Loucy (cell line): ENCODE measurements around the gene CSNK1G1.

Experiments used
- H2AFZ ChIP-seq: fragments of 200-600 bp; sonication (generic); 2 replicates; pipeline ENCODE4 v1.6.0; 2016; ENCODE audit warnings: antibody characterized with exemption, mild to moderate bottlenecking, low read length, moderate library complexity
- H3F3A ChIP-seq: fragments of 200-600 bp; 2 replicates; pipeline ENCODE4 v1.6.0; 2016; ENCODE audit warnings: antibody characterized with exemption, low read depth, mild to moderate bottlenecking
- H3K27me3 ChIP-seq: fragments of 200-600 bp; sonication (generic); 2 replicates; pipeline ENCODE4 v1.6.1; 2014; ENCODE audit warnings: low read length, mild to moderate bottlenecking; ENCODE audit not compliant: insufficient read depth, poor library complexity, severe bottlenecking
- H3K36me3 ChIP-seq: fragments of 200-600 bp; sonication (generic); 2 replicates; pipeline ENCODE4 v1.6.1; 2016; ENCODE audit warnings: low read length; ENCODE audit not compliant: insufficient read depth
- H3K4me1 ChIP-seq: fragments of 200-600 bp; sonication (generic); 2 replicates; pipeline ENCODE4 v1.5.1; 2014; ENCODE audit warnings: low read length, mild to moderate bottlenecking; ENCODE audit not compliant: insufficient read depth, poor library complexity, severe bottlenecking
- H3K4me2 ChIP-seq: fragments of 200-600 bp; sonication (generic); 2 replicates; pipeline ENCODE4 v1.6.0; 2014; ENCODE audit warnings: antibody characterized with exemption, low read length, low read depth, mild to moderate bottlenecking; ENCODE audit not compliant: poor library complexity, severe bottlenecking
- H3K4me3 ChIP-seq: fragments of 200-600 bp; sonication (generic); 2 replicates; pipeline ENCODE4 v1.5.1; 2014; ENCODE audit warnings: low read length, mild to moderate bottlenecking, mixed read lengths; ENCODE audit not compliant: poor library complexity, severe bottlenecking
- H3K79me2 ChIP-seq: fragments of 200-600 bp; sonication (generic); 2 replicates; pipeline ENCODE4 v1.6.1; 2014; ENCODE audit warnings: low read length; ENCODE audit not compliant: insufficient read depth
- H3K9ac ChIP-seq: fragments of 200-600 bp; sonication (generic); 2 replicates; pipeline ENCODE4 v1.6.0; 2014; ENCODE audit warnings: mild to moderate bottlenecking, low read depth, low read length, moderate library complexity; ENCODE audit not compliant: poor library complexity, severe bottlenecking
- H3K9me2 ChIP-seq: fragments of 200-600 bp; sonication (generic); replicated peaks from 2 replicates; pipeline ENCODE4 v1.6.1; 2016; ENCODE audit warnings: low read depth, low read length, mixed read lengths
- H3K9me3 ChIP-seq: fragments of 200-600 bp; sonication (generic); 2 replicates; pipeline ENCODE4 v1.6.1; 2014; ENCODE audit warnings: mild to moderate bottlenecking, antibody characterized with exemption, low read length, low read depth; ENCODE audit not compliant: insufficient read depth
- H4K20me1 ChIP-seq: fragments of 200-600 bp; sonication (generic); 2 replicates; pipeline ENCODE4 v1.6.0; 2014; ENCODE audit warnings: antibody characterized with exemption, low read length, mild to moderate bottlenecking; ENCODE audit not compliant: insufficient read depth, poor library complexity, severe bottlenecking
- CTCF ChIP-seq: fragments of 200-600 bp; sonication (generic); conservative IDR thresholded peaks from 2 replicates; pipeline ENCODE4 v1.5.1; 2014; ENCODE audit warnings: mild to moderate bottlenecking, antibody characterized with exemption, low read length
- EZH2phosphoT487 ChIP-seq: fragments of 200-600 bp; IDR thresholded peaks from 2 replicates; pipeline ENCODE4 v1.6.1; 2018; ENCODE audit warnings: antibody characterized with exemption, mild to moderate bottlenecking, moderate library complexity, borderline replicate concordance

Gene CSNK1G1

DNA sequence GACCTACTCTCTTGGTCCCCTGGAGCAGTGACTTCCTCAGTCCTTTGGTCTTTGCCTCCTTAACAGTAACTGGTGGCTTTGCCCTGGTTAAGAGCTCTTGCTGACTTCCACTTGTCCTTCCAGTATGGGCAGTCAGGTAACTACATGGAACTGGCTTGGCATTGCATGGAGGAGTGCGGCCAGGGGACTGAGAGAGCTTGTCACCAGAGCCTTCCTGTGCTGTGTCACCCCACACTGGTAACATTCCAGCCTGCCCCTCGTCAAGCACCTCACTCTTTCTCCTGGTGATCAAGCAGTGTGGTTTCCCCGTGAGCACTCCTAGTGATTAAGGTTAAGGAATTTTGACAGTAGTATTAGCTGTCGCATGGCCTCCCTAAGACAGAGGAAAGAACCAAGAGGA, 223.8 kb downstream of the CSNK1G1 start:
- H3K36me3 ChIP-seq, result peaks cover 92% of the 10 kb centered on the region
- no peak overlapping the region for H2AFZ ChIP-seq
- no peaks in the 10 kb centered on the region for H3K9me3 ChIP-seq
- H3K27me3 ChIP-seq, result no peaks in the 10 kb centered on the region
- H3K9ac ChIP-seq, result no peak overlapping the region
- TF ChIP-seq EZH2phosphoT487, result no peak
- no peak for TF ChIP-seq CTCF
- H3K9me2 ChIP-seq, result no peaks in the 10 kb centered on the region
- no peaks in the 10 kb centered on the region for H3K4me1 ChIP-seq
- no peak overlapping the region for H3K4me3 ChIP-seq
- no peaks in the 10 kb centered on the region for H3K79me2 ChIP-seq
- H3F3A ChIP-seq, result no peaks in the 10 kb centered on the region
- no peaks in the 10 kb centered on the region for H4K20me1 ChIP-seq
- H3K4me2 ChIP-seq, result no peak overlapping the region

- Histone ChIP-seq H3K27me3 (no peaks in the 10 kb centered on the region), H3K79me2 (no peaks in the 10 kb centered on the region), H3K9me3 (no peaks in the 10 kb centered on the region), H3F3A (no peaks in the 10 kb centered on the region), H2AFZ (no peak overlapping the region), H4K20me1 (no peaks in the 10 kb centered on the region), H3K4me3 (no peak overlapping the region), H3K36me3 (peaks cover 92% of the 10 kb centered on the region), H3K4me2 (no peak overlapping the region), H3K9ac (no peak overlapping the region), H3K9me2 (no peaks in the 10 kb centered on the region), H3K4me1 (no peaks in the 10 kb centered on the region)
- no peak for TF ChIP-seq EZH2phosphoT487
- no peak for TF ChIP-seq CTCF
Measured at GRCh38 chr15:64131547-64131946, 224.4 kb downstream of the CSNK1G1 start.

DNA sequence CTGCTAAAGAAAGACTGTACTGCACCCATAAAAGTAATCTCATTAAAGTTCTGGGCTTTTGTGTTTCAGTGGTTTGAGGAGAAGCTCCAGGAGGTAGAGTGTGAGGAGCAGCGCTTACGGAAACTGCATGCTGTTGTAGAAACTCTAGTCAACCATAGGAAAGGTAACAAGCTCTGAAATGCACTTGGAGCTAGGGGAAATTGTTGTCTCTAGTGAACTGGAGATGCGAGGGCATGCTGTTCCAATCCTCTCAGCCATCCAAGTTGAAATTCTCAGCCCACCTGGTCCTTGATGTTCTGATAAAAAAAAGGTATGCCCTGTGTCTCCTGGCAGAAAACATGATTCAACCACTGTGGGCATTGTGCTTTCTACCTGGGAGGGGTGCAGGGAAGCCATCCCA, 225.8 kb downstream of the CSNK1G1 start:
- no peaks in the 10 kb centered on the region for H4K20me1 ChIP-seq
- no peak overlapping the region for H3K4me2 ChIP-seq
- no peaks in the 10 kb centered on the region for H3K9me2 ChIP-seq
- TF ChIP-seq CTCF, result no peak
- TF ChIP-seq EZH2phosphoT487, result no peak
- no peaks in the 10 kb centered on the region for H3K27me3 ChIP-seq
- H3K79me2 ChIP-seq, result no peaks in the 10 kb centered on the region
- H3K9me3 ChIP-seq, result no peaks in the 10 kb centered on the region
- H3K36me3 ChIP-seq, result peaks cover 90% of the 10 kb centered on the region
- no peak overlapping the region for H3K4me3 ChIP-seq
- no peaks in the 10 kb centered on the region for H3F3A ChIP-seq
- no peak overlapping the region for H2AFZ ChIP-seq
- no peaks in the 10 kb centered on the region for H3K4me1 ChIP-seq
- H3K9ac ChIP-seq, result no peak overlapping the region
